ENCODE results near the gene CPE.
A peak's percentile ranks its signal among the peaks of the same experiment; 100 is the strongest.

CPE gene

GRCh38 chr4:165520086-165520485 lies 141.3 kb downstream of the CPE start:
- DNase-seq (ENCODE audit: low read depth, low spot score), result no peak
- H3K4me3 ChIP-seq (ENCODE audit: low read length), result no peak overlapping the region

DNA sequence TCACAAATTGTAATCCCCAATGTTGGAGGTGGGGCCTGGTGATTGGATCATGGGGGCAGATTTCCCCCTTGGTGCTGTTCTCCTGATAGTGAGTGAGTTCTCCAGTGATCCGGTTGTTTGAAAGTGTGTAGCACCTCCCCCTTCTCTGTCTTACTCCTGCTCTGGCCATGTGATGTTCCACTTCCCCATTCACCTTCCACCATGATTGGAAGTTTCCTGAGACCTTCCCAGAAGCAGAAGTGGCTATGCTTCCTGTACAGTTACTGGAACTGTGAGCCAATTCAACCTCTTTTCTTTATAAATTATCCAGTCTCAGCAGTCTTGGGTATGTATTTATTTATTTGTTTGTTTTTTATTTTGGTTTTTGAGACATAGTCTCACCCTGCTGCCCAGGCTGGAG lies 143.2 kb downstream of the CPE start:
- DNase-seq (ENCODE audit: low read depth, low spot score), result no peak

GRCh38 chr4:165524532-165525190 lies 145.9 kb downstream of the CPE start:
- no peak for DNase-seq (ENCODE audit: low read depth, low spot score)
- H3K4me3 ChIP-seq (ENCODE audit: low read length), result no peak overlapping the region

More for the DNA sequence above, 143.2 kb downstream of the CPE start:
- H3K4me3 ChIP-seq (ENCODE audit: low read length), result no peak overlapping the region

DNA sequence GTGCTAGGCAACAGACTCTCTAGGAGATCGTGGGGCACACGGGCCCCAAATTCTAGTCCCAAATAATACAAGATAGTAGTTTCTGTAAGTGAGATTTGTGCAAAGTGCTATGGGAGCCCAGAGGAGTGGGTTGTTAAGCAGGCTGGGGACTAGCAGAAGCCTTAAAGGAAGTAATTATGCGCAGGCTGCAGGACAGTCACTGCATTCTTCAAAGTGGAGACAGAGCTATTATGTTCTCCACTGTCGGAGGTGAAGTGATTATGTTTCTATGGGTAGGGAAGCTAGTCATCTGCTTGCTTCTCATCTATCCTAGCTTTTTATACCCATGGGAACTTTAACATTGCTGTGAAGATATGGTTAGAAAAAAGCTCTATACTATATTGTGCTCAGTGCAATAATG lies 154.2 kb downstream of the CPE start:
- H3K4me3 ChIP-seq (ENCODE audit: low read length), result no peak overlapping the region
- no peak for DNase-seq (ENCODE audit: low read depth, low spot score)

DNA sequence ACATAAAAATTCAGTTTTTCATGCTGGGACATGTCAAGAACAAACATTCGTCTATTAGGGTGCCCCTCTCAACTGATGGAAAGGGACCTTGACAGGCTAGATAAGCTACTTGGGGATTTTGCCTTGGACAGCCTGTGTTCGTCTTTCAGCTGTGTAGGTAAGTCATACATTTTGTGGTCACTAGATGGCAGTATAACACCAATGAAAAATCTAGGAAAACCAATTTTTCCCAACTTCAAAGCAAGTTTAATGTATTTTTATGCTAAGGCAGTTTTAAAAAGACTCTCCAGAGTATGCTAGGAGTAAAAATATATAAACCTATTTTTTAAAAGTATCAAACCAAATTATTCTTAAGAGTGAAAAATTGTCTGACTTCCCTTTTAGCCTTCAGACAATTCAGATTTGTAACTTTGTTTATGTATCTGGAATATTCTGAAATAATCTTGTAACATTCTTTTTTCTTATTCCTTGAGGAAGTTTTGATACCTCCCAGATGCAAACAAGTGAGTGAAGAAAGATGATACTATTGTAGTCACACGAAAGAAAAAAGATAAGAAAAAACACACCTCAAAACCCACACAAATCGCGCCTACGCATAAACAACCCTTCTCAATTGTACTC lies 158.3 kb downstream of the CPE start:
- H3K4me3 ChIP-seq (ENCODE audit: low read length), result no peak overlapping the region
- peak; percentile 45 for DNase-seq (ENCODE audit: low read depth, low spot score)

DNA sequence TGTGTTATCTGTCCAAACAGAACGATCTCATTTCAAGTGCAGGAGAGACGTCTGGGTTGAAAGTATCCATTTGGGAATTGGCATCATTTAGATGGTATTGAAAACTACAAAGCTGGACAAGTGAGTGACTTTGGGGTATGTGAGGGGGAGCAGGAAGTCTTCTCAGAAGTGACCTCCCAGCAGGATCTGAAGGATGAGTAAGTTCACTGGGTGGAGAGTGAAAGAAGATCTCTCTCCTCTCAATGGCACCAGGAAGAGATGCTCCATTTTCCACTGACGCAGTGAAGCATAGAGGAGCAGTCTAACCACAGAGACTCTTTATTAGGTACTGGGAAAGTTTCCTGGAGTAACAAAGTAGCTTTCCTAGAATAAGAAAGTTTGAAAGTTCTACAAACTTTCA lies 161.0 kb downstream of the CPE start:
- H3K4me3 ChIP-seq (ENCODE audit: low read length), result no peak overlapping the region
- no peak for DNase-seq (ENCODE audit: low read depth, low spot score)

DNA sequence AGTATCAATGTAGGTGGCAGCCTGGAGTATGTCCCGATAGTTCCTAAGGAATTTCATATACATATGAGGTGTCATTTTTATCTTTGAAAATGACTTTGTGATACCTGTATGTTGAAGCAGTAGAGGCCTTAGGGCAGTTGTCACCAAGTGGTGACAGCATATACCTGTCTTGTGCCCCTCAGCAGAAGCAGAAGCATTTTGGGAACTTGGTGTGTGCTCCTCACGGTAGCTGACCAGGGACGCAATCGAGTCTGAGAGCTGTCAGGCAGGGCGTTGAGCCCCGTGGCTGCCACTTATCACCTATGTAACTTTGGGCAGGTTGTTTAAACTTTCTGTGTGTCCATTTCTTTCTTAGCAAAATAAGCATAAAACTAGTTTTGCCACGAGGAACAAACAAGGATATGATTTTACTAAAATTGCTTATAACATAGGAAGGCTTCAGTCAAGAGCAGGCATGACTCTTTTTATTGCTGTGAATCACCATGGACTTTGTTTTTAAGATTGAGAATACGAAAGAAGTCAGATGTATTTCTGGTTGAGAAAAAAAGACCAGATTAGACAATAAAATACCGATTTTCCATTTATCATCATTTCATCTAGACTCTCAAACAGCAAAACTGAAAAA lies 161.5 kb downstream of the CPE start:
- H3K4me3 ChIP-seq (ENCODE audit: low read length), result no peak overlapping the region
- no peak for DNase-seq (ENCODE audit: low read depth, low spot score)

GRCh38 chr4:165541851-165542459 lies 163.1 kb downstream of the CPE start:
- no peak for DNase-seq (ENCODE audit: low read depth, low spot score)

GRCh38 chr4:165542476-165542875 lies 163.7 kb downstream of the CPE start:
- DNase-seq (ENCODE audit: low read depth, low spot score), result no peak
- H3K4me3 ChIP-seq (ENCODE audit: low read length), result no peak overlapping the region

More at GRCh38 chr4:165541851-165542459, 163.1 kb downstream of the CPE start:
- H3K4me3 ChIP-seq (ENCODE audit: low read length), result no peak overlapping the region

Measured in Jurkat, Clone E6-1 (cell line).